ENCODE results near the gene LPAR2. TPM values are rescaled to one million over a fixed set of nuclear protein-coding genes. Genes with fewer than 3 reads are reported as not detected.
"Not testable (repeated sequence)": the region's sequence is repeated elsewhere in the genome, so short reads cannot be mapped to it uniquely, and the experiment has no call there.

The LPAR2 gene
- total RNA-seq, result 21.9 and 23.9 TPM in 2 replicates

- H3K27ac Mint-ChIP-seq, result peak within 1 kb of the TSS; percentile 97
- H3K27me3 Mint-ChIP-seq, result no peaks in the 10 kb centered on the region
- peaks cover 23% of the 10 kb centered on the region for H3K4me1 Mint-ChIP-seq
- DNase-seq, result peak; percentile 91
- no peaks in the 10 kb centered on the region for H3K9me3 Mint-ChIP-seq
- intact Hi-C loops (cut with micrococcal nuclease), result loop anchor here (1.0 kb wide), 2 partner anchors 10 to 14 kb away; partner anchors contain the start of gene PBX4
- peak within 1 kb of the TSS; percentile 97 for H3K4me3 Mint-ChIP-seq
- peaks cover 42% of the 10 kb centered on the region for H3K36me3 Mint-ChIP-seq (ENCODE audit: low read depth)
These were observed at the start of gene LPAR2 for GRCh38 chr19:19627621-19628500. Gene LPAR2 (minus strand): TSS chr19:19628220. CDS start chr19:19627275, 945 bp downstream.

GRCh38 chr19:19677579-19677978, 49.6 kb upstream of the LPAR2 start:
- Mint-ChIP-seq H3K4me1 (no peaks in the 10 kb centered on the region), H3K27ac (no peak overlapping the region), H3K4me3 (no peak overlapping the region), H3K27me3 (no peaks in the 10 kb centered on the region), H3K9me3 (peaks cover 29% of the 10 kb centered on the region), H3K36me3 (ENCODE audit: low read depth) (peaks cover 95% of the 10 kb centered on the region)
- DNase-seq, result no peak
- intact Hi-C loops (cut with micrococcal nuclease), result no loop called here

- Mint-ChIP-seq H3K9me3 (peaks cover 25% of the 10 kb centered on the region), H3K27ac (no peak overlapping the region), H3K4me3 (peak overlapping the region; percentile 7), H3K36me3 (ENCODE audit: low read depth) (peaks cover 93% of the 10 kb centered on the region), H3K4me1 (peaks cover 8% of the 10 kb centered on the region), H3K27me3 (no peaks in the 10 kb centered on the region)
- intact Hi-C loops (cut with micrococcal nuclease), result no loop called here
- DNase-seq, result no peak
These were observed 46.3 kb upstream of the LPAR2 start for GRCh38 chr19:19674315-19674714.

DNA sequence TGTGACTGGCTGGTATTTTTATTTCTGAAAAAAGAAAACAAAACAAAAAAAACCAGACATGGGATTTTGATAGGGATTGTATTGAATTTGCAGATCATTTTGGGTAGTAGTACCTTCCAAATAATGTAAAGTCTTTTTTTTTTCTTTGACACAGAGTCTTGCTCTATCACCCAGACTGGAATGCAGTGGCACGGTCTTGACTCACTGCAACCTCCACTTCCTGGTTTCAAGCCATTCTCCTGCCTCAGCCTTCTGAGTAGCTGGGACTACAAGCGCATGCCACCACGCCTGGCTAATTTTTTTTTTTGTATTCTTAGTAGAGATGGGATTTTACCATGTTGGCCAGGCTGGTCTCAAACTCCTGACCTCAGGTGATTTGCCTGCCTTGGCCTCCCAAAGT, 44.8 kb upstream of the LPAR2 start:
- Mint-ChIP-seq H3K9me3 (peaks cover 23% of the 10 kb centered on the region), H3K4me3 (no peak overlapping the region), H3K36me3 (ENCODE audit: low read depth) (peaks cover 83% of the 10 kb centered on the region), H3K27me3 (no peaks in the 10 kb centered on the region), H3K27ac (no peak overlapping the region), H3K4me1 (peaks cover 15% of the 10 kb centered on the region)
- intact Hi-C loops (cut with micrococcal nuclease), result no loop called here
- DNase-seq, result no peak

DNA sequence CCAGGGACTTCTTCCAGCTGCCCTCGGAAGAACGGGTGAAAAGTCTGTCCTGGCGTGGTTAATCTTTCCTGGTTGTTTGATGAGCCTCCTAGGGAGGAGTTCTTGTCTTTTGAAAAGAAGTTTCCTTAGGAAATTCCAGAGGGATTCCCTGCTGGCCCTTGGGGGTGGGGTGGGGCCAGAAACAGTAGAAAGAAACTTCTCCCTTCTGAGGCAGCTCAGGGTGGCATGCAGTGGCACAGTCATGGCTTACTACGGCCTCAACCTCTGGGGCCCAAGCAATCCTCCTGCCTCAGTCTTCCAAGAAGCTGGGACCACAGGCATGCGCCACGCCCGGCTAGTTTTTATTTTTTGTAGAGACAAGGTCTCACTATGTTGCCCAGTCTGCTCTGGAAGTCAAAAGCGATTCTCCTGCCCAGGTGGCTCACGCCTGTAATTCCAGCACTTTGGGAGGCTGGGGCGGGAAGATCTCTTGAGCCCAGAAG, 42.1 kb upstream of the LPAR2 start:
- Mint-ChIP-seq H3K36me3 (ENCODE audit: low read depth) (peaks cover 58% of the 10 kb centered on the region), H3K4me3 (peak overlapping the region; percentile 94), H3K9me3 (peaks cover 14% of the 10 kb centered on the region), H3K27me3 (no peaks in the 10 kb centered on the region), H3K27ac (peak overlapping the region; percentile 100), H3K4me1 (peaks cover 18% of the 10 kb centered on the region)
- intact Hi-C loops (cut with micrococcal nuclease), result no loop called here
- no peak for DNase-seq

- intact Hi-C loops (cut with micrococcal nuclease), result loop anchor here (1.0 to 10.0 kb wide), 7 partner anchors 64 to 756 kb away; partner anchors contain the start of genes ZNF14, ZNF506 and ZNF93
- Mint-ChIP-seq H3K4me3 (peak within 1 kb of the TSS; percentile 94), H3K36me3 (ENCODE audit: low read depth) (peaks cover 48% of the 10 kb centered on the region), H3K27me3 (no peaks in the 10 kb centered on the region), H3K9me3 (peaks cover 7% of the 10 kb centered on the region), H3K27ac (peak within 1 kb of the TSS; percentile 100), H3K4me1 (peaks cover 22% of the 10 kb centered on the region)
- peak; percentile 97 for DNase-seq
These were observed 40.4 kb upstream of the LPAR2 start, which contains the start of gene ZNF101 for GRCh38 chr19:19668230-19669012. Gene ZNF101 (plus strand): TSS chr19:19668839. CDS start chr19:19668964, 125 bp downstream.

DNA sequence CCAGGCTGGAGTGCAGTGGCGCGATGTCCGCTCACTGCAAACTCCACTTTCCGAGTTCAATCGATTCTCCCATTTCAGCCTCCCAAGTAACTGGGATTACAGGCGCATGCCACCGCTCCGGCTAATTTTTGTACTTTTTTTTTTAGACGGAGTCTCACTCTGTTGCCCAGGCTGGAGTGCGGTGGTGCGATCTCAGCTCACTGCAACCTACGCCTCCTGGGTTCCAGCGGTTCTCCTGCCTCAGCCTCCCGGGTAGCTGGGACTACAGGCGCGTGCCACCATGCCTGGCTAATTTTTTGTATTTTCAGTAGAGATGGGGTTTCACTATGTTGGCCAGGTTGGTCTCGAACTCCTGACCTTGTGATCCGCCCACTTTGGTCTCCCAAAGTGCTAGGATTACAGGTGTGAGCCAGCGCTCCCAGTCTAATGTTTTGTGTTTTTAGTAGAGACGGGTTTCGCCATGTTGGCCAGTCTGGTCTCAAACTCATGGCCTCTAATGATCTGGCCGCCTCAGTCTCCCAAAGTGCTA, 37.5 kb upstream of the LPAR2 start:
- not testable (repeated sequence) for H3K27ac Mint-ChIP-seq, DNase-seq, H3K27me3 Mint-ChIP-seq, H3K9me3 Mint-ChIP-seq, H3K4me3 Mint-ChIP-seq
- intact Hi-C loops (cut with micrococcal nuclease), result loop anchor here (10.0 kb wide), 2 partner anchors 239 to 759 kb away; partner anchors contain the start of gene ZNF93
- Mint-ChIP-seq H3K36me3 (ENCODE audit: low read depth) (peaks cover 40% of the 10 kb centered on the region), H3K4me1 (peaks cover 39% of the 10 kb centered on the region)

DNA sequence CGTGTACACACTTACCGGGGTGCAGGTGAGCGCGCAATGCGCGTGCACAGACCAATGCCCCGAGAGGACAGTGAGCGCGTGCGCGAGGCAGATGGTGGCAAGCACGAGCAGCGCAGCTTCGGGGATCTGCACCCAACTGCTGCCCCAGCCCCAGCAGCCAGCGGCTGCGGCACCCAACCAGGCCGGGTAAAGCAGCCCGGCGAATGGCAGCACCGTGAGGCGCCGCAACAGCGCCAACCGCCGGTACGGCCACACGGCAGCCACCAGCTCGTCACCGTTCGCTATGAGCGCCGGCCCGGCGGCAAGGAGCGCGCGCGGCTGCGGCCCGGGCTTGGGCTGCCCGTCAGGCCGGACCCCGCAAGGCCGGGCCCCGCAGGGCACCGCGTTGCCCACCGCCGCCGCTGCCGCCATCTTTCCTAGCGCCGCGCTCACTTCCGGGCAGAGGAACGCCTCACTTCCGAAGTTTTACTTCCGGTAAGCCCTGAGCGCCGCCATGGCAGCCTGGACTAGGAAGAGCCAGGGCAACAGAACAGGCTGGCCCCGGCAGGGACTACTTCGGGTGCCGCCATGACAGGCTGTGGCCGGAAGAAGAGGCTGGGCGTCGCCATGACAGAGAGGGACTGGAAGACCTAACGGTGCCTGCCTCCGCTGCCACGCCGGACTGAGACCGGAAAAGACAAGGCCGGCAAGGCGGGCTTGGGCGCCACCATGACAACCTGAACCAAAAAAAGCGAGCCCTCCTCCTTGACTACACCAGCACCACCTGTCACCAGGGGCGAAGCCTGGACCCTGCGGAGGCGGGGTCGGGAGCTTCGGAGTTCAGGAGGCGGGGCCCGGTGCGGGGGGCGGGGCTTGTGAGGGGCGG, 35.5 kb upstream of the LPAR2 start, which contains the start of gene ATP13A1:
Gene ATP13A1 (minus strand): TSS at position 421 of the 865 bp plus-strand sequence. CDS start 10 bp downstream, at position 411.
- Mint-ChIP-seq H3K4me1 (peaks cover 34% of the 10 kb centered on the region), H3K27me3 (no peaks in the 10 kb centered on the region), H3K9me3 (no peaks in the 10 kb centered on the region), H3K27ac (peak within 1 kb of the TSS; percentile 99), H3K36me3 (ENCODE audit: low read depth) (peaks cover 41% of the 10 kb centered on the region), H3K4me3 (peak within 1 kb of the TSS; percentile 97)
- DNase-seq, result peak; percentile 98
- intact Hi-C loops (cut with micrococcal nuclease), result loop anchor here (1.0 to 10.0 kb wide), 6 partner anchors 21 to 761 kb away; partner anchors contain the start of genes PBX4 and ZNF93

DNA sequence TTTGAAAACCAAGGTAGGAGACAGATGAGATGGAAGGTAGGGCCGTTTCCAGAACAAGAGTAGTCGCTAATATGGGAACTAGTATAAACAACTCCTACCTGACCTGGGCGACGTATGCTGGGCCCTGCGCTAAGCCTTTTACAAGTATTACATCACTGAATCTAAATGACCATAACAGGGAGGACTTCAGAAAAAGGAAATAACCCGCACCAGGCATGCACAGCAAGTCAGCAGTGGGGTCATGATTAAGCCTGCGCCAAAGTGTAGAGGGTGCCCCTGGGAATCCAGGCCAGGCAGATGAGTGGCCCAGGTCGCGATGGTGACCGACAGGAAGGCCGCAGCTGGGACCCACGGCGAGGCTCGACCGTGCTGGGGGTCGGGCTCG, 34.8 kb upstream of the LPAR2 start:
- Mint-ChIP-seq H3K27ac (peak overlapping the region; percentile 95), H3K36me3 (ENCODE audit: low read depth) (peaks cover 42% of the 10 kb centered on the region), H3K27me3 (no peaks in the 10 kb centered on the region), H3K9me3 (no peaks in the 10 kb centered on the region), H3K4me3 (peak overlapping the region; percentile 97), H3K4me1 (peaks cover 31% of the 10 kb centered on the region)
- intact Hi-C loops (cut with micrococcal nuclease), result loop anchor here (1.0 to 10.0 kb wide), 6 partner anchors 21 to 762 kb away; partner anchors contain the start of genes PBX4 and ZNF93
- peak; percentile 62 for DNase-seq

DNA sequence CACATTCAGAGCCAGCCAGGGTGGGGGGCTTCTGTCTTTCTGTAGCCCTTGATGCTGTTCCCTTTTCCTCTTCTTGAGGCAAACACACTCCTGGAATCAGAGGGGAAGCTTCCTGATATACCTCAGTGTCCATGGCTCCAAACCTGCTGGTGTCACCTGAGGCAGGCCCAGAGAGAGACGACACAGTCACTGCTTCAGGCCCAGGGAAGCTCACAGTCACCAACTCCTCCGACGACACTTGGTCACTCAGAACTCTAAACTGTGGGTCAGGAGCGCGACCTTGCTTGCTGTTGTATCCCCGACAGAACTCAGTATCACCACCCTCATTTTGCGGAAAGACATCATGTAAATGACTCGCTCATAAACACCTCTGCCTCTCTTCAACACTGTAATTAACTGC, 34.3 kb upstream of the LPAR2 start:
- peak; percentile 69 for DNase-seq
- Mint-ChIP-seq H3K4me1 (peaks cover 27% of the 10 kb centered on the region), H3K27ac (peak overlapping the region; percentile 95), H3K36me3 (ENCODE audit: low read depth) (peaks cover 46% of the 10 kb centered on the region), H3K4me3 (peak overlapping the region; percentile 97), H3K27me3 (no peaks in the 10 kb centered on the region), H3K9me3 (no peaks in the 10 kb centered on the region)
- intact Hi-C loops (cut with micrococcal nuclease), result loop anchor here (2.0 to 10.0 kb wide), 4 partner anchors 44 to 762 kb away; partner anchors contain the start of genes PBX4 and ZNF93

DNA sequence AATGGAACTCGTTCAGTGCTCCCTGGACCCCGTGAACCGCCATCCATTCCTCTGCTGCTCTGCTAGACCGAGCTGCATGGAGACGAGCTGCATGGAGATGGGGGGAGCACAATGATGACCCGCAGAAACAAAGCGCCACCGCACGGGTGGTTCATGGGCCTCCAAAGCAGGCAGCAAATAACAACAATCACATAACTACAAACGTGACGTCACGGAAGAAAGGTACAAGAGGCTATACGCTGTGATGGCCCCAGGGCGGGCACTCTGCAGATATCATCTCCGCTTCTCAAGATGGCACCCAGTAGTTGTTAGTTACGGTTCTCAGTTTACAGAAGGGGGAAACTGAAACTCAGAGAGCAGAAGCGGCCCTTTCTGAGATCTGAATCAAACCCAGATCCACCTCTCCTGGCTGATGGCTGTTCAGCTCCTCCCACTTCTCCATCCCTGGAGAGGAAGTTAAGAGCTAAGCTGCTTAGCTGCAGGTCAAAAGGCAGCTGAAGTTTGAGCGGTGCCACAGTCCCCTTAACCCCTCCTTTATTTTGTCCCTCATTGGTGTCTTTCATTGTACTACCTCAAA, 33.7 kb upstream of the LPAR2 start:
- no peaks in the 10 kb centered on the region for H3K27me3 Mint-ChIP-seq
- peak overlapping the region; percentile 95 for H3K27ac Mint-ChIP-seq
- intact Hi-C loops (cut with micrococcal nuclease), result loop anchor here (2.0 to 10.0 kb wide), 4 partner anchors 43 to 763 kb away; partner anchors contain the start of genes PBX4 and ZNF93
- DNase-seq, result peak; percentile 81
- H3K9me3 Mint-ChIP-seq, result no peaks in the 10 kb centered on the region
- peaks cover 48% of the 10 kb centered on the region for H3K36me3 Mint-ChIP-seq (ENCODE audit: low read depth)
- H3K4me1 Mint-ChIP-seq, result peaks cover 27% of the 10 kb centered on the region
- H3K4me3 Mint-ChIP-seq, result peak overlapping the region; percentile 97

DNA sequence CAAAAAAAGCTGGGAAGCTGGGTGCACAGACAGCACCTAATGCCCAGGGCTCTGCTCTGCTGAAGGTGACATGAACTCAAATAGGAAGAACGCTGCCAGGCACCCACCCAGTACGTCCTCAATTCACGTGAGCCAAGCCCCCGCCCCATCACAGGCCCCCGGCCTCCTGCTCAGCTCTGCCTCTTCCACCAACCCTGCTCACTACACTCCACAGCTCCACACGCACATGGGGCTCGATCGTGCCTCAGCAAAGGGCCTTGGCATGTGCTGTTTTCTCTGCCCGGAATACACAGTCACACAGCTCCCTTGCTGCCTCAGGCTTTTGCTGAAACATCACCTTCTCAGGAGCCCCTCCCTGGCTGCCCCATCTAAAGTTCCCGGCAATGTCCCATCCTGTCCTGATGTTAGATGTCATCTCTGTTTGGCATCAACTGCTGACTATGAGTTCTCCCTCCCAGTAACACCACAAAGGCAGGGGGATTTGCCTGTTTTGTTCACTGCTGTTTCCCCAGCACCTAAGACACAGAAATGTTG, 33.2 kb upstream of the LPAR2 start:
- Mint-ChIP-seq H3K27me3 (no peaks in the 10 kb centered on the region), H3K4me3 (peak overlapping the region; percentile 97), H3K4me1 (peaks cover 27% of the 10 kb centered on the region), H3K36me3 (ENCODE audit: low read depth) (peaks cover 53% of the 10 kb centered on the region), H3K27ac (peak overlapping the region; percentile 95), H3K9me3 (no peaks in the 10 kb centered on the region)
- intact Hi-C loops (cut with micrococcal nuclease), result loop anchor here (10.0 kb wide), 2 partner anchors 244 to 764 kb away; partner anchors contain the start of gene ZNF93
- no peak for DNase-seq
